Measurements from ENCODE around the gene NFS1.

GRCh38 chr20:35702824-35703695 lies 3.9 kb upstream of the NFS1 start:
- TF ChIP-seq CTCF (IDR thresholded peaks at IDR 0.05; ENCODE audit: insufficient read depth, low read length, poor library complexity, severe bottlenecking), result no peak
- no peak for TF ChIP-seq EZH2phosphoT487 (conservative IDR thresholded peaks at IDR 0.05; ENCODE audit: low read length)
